ENCODE data around the gene CYFIP2. TPM values are rescaled to one million over a fixed set of nuclear protein-coding genes. Genes with fewer than 3 reads are reported as not detected.

Gene CYFIP2
- total RNA-seq, 1 experiment from 2014 or later = 95.3 TPM

DNA sequence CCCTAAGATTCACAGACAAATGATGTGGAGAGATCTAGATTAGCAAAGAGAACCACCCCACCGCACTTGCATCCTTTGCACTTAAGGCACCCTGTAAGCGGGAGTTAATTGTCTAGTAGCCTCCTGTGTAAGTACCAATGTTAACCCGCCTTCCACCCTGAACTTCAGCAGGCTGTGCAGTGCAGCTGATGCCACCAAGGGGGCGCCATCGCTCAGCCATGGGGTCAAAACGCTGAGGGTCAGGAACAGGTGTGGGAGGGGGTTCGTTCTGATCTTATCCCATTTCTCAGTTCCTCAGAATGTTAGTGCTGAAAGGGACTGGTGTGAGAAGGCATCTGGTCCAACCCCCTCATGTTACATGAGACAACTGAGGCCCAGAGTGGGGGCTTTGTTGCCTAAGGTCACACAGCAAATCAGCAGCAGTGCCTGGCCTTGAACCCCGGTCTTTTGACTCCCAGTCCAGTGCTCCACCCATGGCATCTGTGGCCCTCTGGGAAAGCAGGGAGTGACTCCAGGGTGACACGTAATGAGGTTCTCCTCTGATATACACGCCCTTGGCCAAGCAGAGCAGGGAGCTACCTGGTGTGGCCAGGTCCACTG lies 57.3 kb downstream of the CYFIP2 start:
- 0 out of 2 replicates have a peak, but pooled peaks have one; percentile 39 for TF ChIP-seq GTF2I (CRISPR knock-in tag; conservative IDR thresholded peaks at IDR 0.05)
- TF ChIP-seq, protein P1, sequence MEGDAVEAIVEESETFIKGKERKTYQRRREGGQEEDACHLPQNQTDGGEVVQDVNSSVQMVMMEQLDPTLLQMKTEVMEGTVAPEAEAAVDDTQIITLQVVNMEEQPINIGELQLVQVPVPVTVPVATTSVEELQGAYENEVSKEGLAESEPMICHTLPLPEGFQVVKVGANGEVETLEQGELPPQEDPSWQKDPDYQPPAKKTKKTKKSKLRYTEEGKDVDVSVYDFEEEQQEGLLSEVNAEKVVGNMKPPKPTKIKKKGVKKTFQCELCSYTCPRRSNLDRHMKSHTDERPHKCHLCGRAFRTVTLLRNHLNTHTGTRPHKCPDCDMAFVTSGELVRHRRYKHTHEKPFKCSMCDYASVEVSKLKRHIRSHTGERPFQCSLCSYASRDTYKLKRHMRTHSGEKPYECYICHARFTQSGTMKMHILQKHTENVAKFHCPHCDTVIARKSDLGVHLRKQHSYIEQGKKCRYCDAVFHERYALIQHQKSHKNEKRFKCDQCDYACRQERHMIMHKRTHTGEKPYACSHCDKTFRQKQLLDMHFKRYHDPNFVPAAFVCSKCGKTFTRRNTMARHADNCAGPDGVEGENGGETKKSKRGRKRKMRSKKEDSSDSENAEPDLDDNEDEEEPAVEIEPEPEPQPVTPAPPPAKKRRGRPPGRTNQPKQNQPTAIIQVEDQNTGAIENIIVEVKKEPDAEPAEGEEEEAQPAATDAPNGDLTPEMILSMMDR (IDR thresholded peaks at IDR 0.05) = peak; percentile 71
- TF ChIP-seq, protein P2, sequence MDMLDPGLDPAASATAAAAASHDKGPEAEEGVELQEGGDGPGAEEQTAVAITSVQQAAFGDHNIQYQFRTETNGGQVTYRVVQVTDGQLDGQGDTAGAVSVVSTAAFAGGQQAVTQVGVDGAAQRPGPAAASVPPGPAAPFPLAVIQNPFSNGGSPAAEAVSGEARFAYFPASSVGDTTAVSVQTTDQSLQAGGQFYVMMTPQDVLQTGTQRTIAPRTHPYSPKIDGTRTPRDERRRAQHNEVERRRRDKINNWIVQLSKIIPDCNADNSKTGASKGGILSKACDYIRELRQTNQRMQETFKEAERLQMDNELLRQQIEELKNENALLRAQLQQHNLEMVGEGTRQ (CRISPR knock-in tag; IDR thresholded peaks at IDR 0.05) = no peak
- H3K27ac Mint-ChIP-seq = no peak overlapping the region

DNA sequence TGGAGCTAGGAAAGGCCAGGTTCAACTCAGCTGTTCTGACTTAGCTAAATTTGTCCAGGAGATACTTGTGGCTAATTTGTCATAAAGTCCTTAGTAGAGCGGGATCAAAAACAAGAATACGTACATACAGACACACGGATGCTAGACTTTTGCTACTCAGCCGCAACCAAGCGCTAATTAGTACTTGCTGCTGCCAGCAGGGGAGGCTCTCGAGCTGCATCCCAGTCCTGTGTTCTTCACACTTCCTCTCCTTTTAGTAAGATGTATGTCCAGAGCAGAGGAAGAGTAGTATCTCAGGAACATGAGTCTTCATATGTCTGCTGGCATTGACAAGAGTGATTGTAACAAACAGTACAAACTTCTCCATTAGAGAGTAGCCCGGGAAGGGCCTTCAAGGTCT lies 58.3 kb downstream of the CYFIP2 start:
- ChIA-PET POLR2A (no interaction called here), CTCF (interaction anchor here (0.6 to 2.7 kb wide), 21 partner anchors 9 to 419 kb away, joined by 3 to 24 read pairs (median 4); partner anchors contain the start of gene LSM11)
- no peaks in the 10 kb centered on the region for H3K9me3 Mint-ChIP-seq
- no peak for TF ChIP-seq ZNF671 (CRISPR knock-in tag; IDR thresholded peaks at IDR 0.05)
- TF ChIP-seq, protein P1 (IDR thresholded peaks at IDR 0.05) = peak; percentile 62
- H3K4me3 Mint-ChIP-seq = no peak overlapping the region
- DNase-seq (ENCODE audit: low spot score) (peak; percentile 59), ATAC-seq (peak; percentile 48)
- no peak overlapping the region for H3K27ac Mint-ChIP-seq
- H3K27me3 Mint-ChIP-seq (ENCODE audit: low read depth) = 0 out of 2 replicates have a peak, but pooled peaks cover 2% of the 10 kb centered on the region
- peaks cover 55% of the 10 kb centered on the region for H3K36me3 Mint-ChIP-seq
- H3K4me1 Mint-ChIP-seq = no peaks in the 10 kb centered on the region

More for the DNA sequence above, 57.3 kb downstream of the CYFIP2 start:
- no peaks in the 10 kb centered on the region for H3K9me3 Mint-ChIP-seq
- peak; percentile 82 for ATAC-seq
- peaks cover 56% of the 10 kb centered on the region for H3K36me3 Mint-ChIP-seq
- ChIA-PET POLR2A (no interaction called here), CTCF (interaction anchor here (0.6 to 2.7 kb wide), 13 partner anchors 8 to 174 kb away, joined by 3 to 24 read pairs (median 5); no protein-coding TSS in a partner anchor)
- no peak overlapping the region for H3K4me3 Mint-ChIP-seq
- DNase-seq (ENCODE audit: low spot score) = peak; percentile 66
- 0 out of 2 replicates have a peak, but pooled peaks cover 2% of the 10 kb centered on the region for H3K27me3 Mint-ChIP-seq (ENCODE audit: low read depth)
- no peaks in the 10 kb centered on the region for H3K4me1 Mint-ChIP-seq

DNA sequence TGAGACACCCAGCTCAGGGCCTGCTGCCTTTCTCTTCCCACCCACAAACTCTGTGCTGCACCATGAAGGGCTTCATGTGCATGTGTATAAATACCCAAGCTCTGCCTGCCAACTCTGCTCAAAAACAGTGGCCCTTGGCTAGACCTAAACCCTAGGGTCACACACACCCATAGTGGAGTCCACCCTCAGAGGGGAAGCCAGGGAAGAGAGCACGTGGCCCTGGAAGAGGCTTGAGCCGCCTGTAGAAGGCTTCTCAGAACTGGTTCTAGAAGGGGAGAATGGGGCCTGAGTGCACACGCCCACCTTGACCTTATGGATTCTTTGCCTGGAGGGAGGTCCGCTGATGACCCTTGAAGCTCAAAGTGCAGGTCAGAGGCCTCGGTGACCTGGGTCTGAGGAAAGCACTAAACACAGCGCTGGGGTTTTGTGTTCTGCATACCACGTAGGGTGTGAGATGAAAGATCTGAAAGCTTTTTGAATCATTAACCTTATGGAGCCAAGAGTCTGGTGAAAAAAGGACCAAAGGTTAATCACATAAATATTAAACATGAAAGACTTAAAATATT lies 60.6 kb downstream of the CYFIP2 start:
- H3K27me3 Mint-ChIP-seq (ENCODE audit: low read depth) = 0 out of 2 replicates have a peak, but pooled peaks cover 2% of the 10 kb centered on the region
- ATAC-seq = no peak
- CTCF ChIA-PET = interaction anchor here (0.9 to 2.2 kb wide), 3 partner anchors 10 to 145 kb away, joined by 3 to 13 read pairs (median 3); no protein-coding TSS in a partner anchor
- no peak for DNase-seq (ENCODE audit: low spot score)
- no peak overlapping the region for H3K4me3 Mint-ChIP-seq
- H3K36me3 Mint-ChIP-seq = peaks cover 58% of the 10 kb centered on the region
- POLR2A ChIA-PET = no interaction called here
- no peaks in the 10 kb centered on the region for H3K4me1 Mint-ChIP-seq
- H3K9me3 Mint-ChIP-seq = no peaks in the 10 kb centered on the region
- H3K27ac Mint-ChIP-seq = no peak overlapping the region
- no peak for TF ChIP-seq NR3C1 (CRISPR knock-in tag; conservative IDR thresholded peaks at IDR 0.05; ENCODE audit: low read depth)
- TF ChIP-seq NFATC4 (CRISPR knock-in tag; IDR thresholded peaks at IDR 0.05) = no peak
- no peak for TF ChIP-seq ZNF138 (CRISPR knock-in tag; conservative IDR thresholded peaks at IDR 0.05)
- TF ChIP-seq HMGA2 (CRISPR knock-in tag; IDR thresholded peaks at IDR 0.05) = no peak
- TF ChIP-seq CREB1 (CRISPR knock-in tag; IDR thresholded peaks at IDR 0.05) = no peak
- no peak for TF ChIP-seq NFYB (CRISPR knock-in tag; conservative IDR thresholded peaks at IDR 0.05; ENCODE audit: low read depth)
- TF ChIP-seq ZBTB21 (CRISPR knock-in tag; IDR thresholded peaks at IDR 0.05; ENCODE audit: borderline replicate concordance) = no peak
- no peak for TF ChIP-seq SOX15 (CRISPR knock-in tag; IDR thresholded peaks at IDR 0.05)
- TF ChIP-seq GRHL2 (CRISPR knock-in tag; IDR thresholded peaks at IDR 0.05; ENCODE audit: insufficient replicate concordance, severe bottlenecking) = no peak
- TF ChIP-seq, protein P3, sequence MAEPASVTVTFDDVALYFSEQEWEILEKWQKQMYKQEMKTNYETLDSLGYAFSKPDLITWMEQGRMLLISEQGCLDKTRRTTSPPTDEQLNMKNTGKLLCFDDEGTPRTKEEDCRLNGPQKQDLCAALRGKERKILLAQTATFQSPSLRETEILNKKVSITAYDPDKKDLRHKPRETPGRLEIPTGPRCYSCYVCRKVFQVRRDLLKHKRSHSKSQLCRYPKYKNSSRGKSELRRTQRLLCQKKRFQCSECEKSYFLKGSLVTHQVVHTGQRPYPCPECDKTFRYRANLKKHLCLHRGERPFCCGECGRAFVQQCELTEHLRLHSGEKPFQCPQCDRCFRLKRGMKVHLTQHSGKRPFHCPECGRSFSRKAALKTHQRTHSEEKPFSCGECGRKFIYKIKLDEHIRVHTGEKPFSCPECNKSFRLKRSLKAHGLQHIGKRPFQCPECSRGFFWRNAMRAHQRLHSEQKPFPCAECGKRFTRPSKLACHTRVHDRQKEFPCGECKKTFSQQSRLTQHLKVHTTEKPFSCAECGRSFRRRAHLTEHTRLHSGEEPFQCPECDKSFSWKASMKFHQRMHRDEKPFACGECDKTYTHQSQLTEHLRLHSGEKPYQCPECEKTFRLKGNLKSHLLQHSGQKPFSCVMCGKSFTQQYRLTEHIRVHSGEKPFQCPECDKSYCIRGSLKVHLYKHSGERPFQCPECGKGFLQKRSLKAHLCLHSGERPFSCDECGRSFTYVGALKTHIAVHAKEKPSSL (CRISPR knock-in tag; conservative IDR thresholded peaks at IDR 0.05) = no peak
- TF ChIP-seq, protein P4, sequence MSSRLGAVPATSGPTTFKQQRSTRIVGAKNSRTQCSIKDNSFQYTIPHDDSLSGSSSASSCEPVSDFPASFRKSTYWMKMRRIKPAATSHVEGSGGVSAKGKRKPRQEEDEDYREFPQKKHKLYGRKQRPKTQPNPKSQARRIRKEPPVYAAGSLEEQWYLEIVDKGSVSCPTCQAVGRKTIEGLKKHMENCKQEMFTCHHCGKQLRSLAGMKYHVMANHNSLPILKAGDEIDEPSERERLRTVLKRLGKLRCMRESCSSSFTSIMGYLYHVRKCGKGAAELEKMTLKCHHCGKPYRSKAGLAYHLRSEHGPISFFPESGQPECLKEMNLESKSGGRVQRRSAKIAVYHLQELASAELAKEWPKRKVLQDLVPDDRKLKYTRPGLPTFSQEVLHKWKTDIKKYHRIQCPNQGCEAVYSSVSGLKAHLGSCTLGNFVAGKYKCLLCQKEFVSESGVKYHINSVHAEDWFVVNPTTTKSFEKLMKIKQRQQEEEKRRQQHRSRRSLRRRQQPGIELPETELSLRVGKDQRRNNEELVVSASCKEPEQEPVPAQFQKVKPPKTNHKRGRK (CRISPR knock-in tag; IDR thresholded peaks at IDR 0.05; ENCODE audit: borderline replicate concordance) = no peak
- TF ChIP-seq OVOL2 (CRISPR knock-in tag; IDR thresholded peaks at IDR 0.05; ENCODE audit: borderline replicate concordance) = no peak
- TF ChIP-seq CREM (CRISPR knock-in tag; IDR thresholded peaks at IDR 0.05) = no peak
- no peak for TF ChIP-seq MYBL2 (CRISPR knock-in tag; IDR thresholded peaks at IDR 0.05)
- no peak for TF ChIP-seq ZNF121 (CRISPR knock-in tag; IDR thresholded peaks at IDR 0.05)

Measured in WTC11 (cell line).